SK-N-SH treated with all-trans-retinoic acid at 6 μM for 48 hours (cell line): ENCODE measurements around the gene COL4A5.

Experiments
- ATAC-seq: fragments of 200-7000 bp; cut with Tn5 transposase; 3 replicates; pipeline ENCODE4 v1.9.1; 2020; ENCODE audit warnings: mild to moderate bottlenecking, moderate library complexity
- ARNTL ChIP-seq: fragments of 450-650 bp; formaldehyde crosslinking; IDR thresholded peaks from 2 replicates; pipeline ENCODE4 v1.5.0; 2020; ENCODE audit warnings: low read depth, mild to moderate bottlenecking, moderate library complexity, borderline replicate concordance
- BACH2 ChIP-seq: fragments of 250-450 bp; sonication (Bioruptor Pico); IDR thresholded peaks from 2 replicates; pipeline ENCODE4 v1.9.0; 2021; ENCODE audit warnings: mild to moderate bottlenecking, borderline replicate concordance
- CREB5 ChIP-seq: fragments of 250-450 bp; sonication (Bioruptor Pico); IDR thresholded peaks from 2 replicates; pipeline ENCODE4 v1.5.1; 2020; ENCODE audit warnings: low read depth, mild to moderate bottlenecking, moderate library complexity
- CSDC2 ChIP-seq: fragments of 250-450 bp; sonication (Bioruptor Pico); IDR thresholded peaks from 2 replicates; pipeline ENCODE4 v1.5.0; 2020; ENCODE audit warnings: mild to moderate bottlenecking, moderate library complexity
- CSRNP3 ChIP-seq: fragments of 250-450 bp; sonication (Bioruptor Pico); IDR thresholded peaks from 2 replicates; pipeline ENCODE4 v1.5.1; 2021; ENCODE audit warnings: mild to moderate bottlenecking, moderate library complexity
- ESRRG ChIP-seq: fragments of 250-450 bp; sonication (Bioruptor Pico); IDR thresholded peaks from 2 replicates; pipeline ENCODE4 v1.6.1; 2021; ENCODE audit warnings: mild to moderate bottlenecking
- GLIS3 ChIP-seq: fragments of 250-450 bp; sonication (Bioruptor Pico); IDR thresholded peaks from 2 replicates; pipeline ENCODE4 v1.5.0; 2020; ENCODE audit warnings: mild to moderate bottlenecking, moderate library complexity
- OSR1 ChIP-seq: fragments of 250-450 bp; sonication (Bioruptor Pico); IDR thresholded peaks from 2 replicates; pipeline ENCODE4 v1.8.0; 2022; ENCODE audit warnings: moderate library complexity, mild to moderate bottlenecking, inconsistent platforms
- PPARA ChIP-seq: fragments of 250-450 bp; sonication (Bioruptor Pico); IDR thresholded peaks from 2 replicates; pipeline ENCODE4 v1.5.0; 2020; ENCODE audit warnings: mild to moderate bottlenecking, borderline replicate concordance
- SNAI2 ChIP-seq: fragments of 250-450 bp; sonication (Bioruptor Pico); IDR thresholded peaks from 2 replicates; pipeline ENCODE4 v1.5.0; 2020; ENCODE audit warnings: mild to moderate bottlenecking, moderate library complexity
- TCF4 ChIP-seq: fragments of 250-450 bp; sonication (Bioruptor Pico); IDR thresholded peaks from 2 replicates; pipeline ENCODE4 v1.8.0; 2021; ENCODE audit warnings: mild to moderate bottlenecking, moderate library complexity, borderline replicate concordance
- TOX ChIP-seq: fragments of 250-450 bp; sonication (Bioruptor Pico); IDR thresholded peaks from 2 replicates; pipeline ENCODE4 v1.8.0; 2021; ENCODE audit warnings: mild to moderate bottlenecking, moderate library complexity, borderline replicate concordance
- TSHZ2 ChIP-seq: fragments of 250-450 bp; sonication (Bioruptor Pico); IDR thresholded peaks from 2 replicates; pipeline ENCODE4 v1.5.0; 2020; ENCODE audit warnings: mild to moderate bottlenecking, moderate library complexity
- ZFP30 ChIP-seq: fragments of 450-650 bp; formaldehyde crosslinking; IDR thresholded peaks from 2 replicates; pipeline ENCODE4 v1.5.0; 2022; ENCODE audit warnings: mild to moderate bottlenecking, moderate library complexity
- ZNF565 ChIP-seq: fragments of 450-650 bp; formaldehyde crosslinking; conservative IDR thresholded peaks from 2 replicates; pipeline ENCODE4 v1.5.0; 2020; ENCODE audit warnings: low read depth, mild to moderate bottlenecking, moderate library complexity
- ZNF8 ChIP-seq: fragments of 450-650 bp; formaldehyde crosslinking; IDR thresholded peaks from 2 replicates; pipeline ENCODE4 v1.5.0; 2020; ENCODE audit warnings: mild to moderate bottlenecking, moderate library complexity
- TF ChIP-seq, protein P1 (sequence below): fragments of 250-450 bp; sonication (Bioruptor Pico); IDR thresholded peaks from 2 replicates; pipeline ENCODE4 v1.8.0; 2020; ENCODE audit warnings: mild to moderate bottlenecking, moderate library complexity, borderline replicate concordance
- TF ChIP-seq, protein P2 (sequence below): fragments of 250-450 bp; sonication (Bioruptor Pico); IDR thresholded peaks from 2 replicates; pipeline ENCODE4 v1.8.0; 2021; ENCODE audit warnings: low read depth, mild to moderate bottlenecking, moderate library complexity, borderline replicate concordance

COL4A5 gene

DNA sequence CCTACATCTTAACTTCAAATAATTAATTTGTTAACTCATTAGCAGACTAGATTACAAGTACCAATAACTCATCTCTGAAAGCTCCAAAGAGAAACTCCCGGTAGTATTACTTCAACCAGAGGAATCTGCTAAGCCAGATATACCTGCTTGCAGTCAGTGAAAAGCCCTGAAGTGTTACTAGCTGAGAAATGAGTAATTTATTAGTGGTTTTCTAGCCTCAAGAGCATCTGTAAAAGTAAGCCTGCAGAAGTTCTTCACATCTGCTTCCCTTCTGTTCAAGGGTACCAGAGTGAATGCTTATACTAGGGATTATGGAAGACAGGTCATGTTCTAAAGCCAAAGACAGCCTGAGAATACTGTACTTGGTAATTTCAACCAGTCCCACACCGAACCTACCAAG, 262.0 kb downstream of the COL4A5 start:
- ATAC-seq = no peak
- TF ChIP-seq TOX (CRISPR knock-in tag) (no peak), PPARA (CRISPR knock-in tag) (no peak), TCF4 (CRISPR knock-in tag) (no peak), ZNF565 (CRISPR knock-in tag) (no peak), CSRNP3 (CRISPR knock-in tag) (no peak), ARNTL (CRISPR knock-in tag) (no peak), OSR1 (CRISPR knock-in tag) (no peak), CSDC2 (CRISPR knock-in tag) (no peak), SNAI2 (CRISPR knock-in tag) (no peak), ZNF8 (CRISPR knock-in tag) (no peak), ESRRG (no peak), TSHZ2 (CRISPR knock-in tag) (no peak), GLIS3 (CRISPR knock-in tag) (no peak), CREB5 (CRISPR knock-in tag) (no peak)

GRCh38 chrX:108702530-108702929, 262.9 kb downstream of the COL4A5 start:
- ATAC-seq = no peak
- no peak for TF ChIP-seq TOX (CRISPR knock-in tag)
- no peak for TF ChIP-seq SNAI2 (CRISPR knock-in tag)
- TF ChIP-seq, protein P1, sequence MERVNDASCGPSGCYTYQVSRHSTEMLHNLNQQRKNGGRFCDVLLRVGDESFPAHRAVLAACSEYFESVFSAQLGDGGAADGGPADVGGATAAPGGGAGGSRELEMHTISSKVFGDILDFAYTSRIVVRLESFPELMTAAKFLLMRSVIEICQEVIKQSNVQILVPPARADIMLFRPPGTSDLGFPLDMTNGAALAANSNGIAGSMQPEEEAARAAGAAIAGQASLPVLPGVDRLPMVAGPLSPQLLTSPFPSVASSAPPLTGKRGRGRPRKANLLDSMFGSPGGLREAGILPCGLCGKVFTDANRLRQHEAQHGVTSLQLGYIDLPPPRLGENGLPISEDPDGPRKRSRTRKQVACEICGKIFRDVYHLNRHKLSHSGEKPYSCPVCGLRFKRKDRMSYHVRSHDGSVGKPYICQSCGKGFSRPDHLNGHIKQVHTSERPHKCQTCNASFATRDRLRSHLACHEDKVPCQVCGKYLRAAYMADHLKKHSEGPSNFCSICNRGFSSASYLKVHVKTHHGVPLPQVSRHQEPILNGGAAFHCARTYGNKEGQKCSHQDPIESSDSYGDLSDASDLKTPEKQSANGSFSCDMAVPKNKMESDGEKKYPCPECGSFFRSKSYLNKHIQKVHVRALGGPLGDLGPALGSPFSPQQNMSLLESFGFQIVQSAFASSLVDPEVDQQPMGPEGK = no peak
- no peak for TF ChIP-seq CREB5 (CRISPR knock-in tag)
- TF ChIP-seq ZNF565 (CRISPR knock-in tag) = no peak
- no peak for TF ChIP-seq ZNF8 (CRISPR knock-in tag)
- TF ChIP-seq TCF4 (CRISPR knock-in tag) = no peak
- TF ChIP-seq, protein P2, sequence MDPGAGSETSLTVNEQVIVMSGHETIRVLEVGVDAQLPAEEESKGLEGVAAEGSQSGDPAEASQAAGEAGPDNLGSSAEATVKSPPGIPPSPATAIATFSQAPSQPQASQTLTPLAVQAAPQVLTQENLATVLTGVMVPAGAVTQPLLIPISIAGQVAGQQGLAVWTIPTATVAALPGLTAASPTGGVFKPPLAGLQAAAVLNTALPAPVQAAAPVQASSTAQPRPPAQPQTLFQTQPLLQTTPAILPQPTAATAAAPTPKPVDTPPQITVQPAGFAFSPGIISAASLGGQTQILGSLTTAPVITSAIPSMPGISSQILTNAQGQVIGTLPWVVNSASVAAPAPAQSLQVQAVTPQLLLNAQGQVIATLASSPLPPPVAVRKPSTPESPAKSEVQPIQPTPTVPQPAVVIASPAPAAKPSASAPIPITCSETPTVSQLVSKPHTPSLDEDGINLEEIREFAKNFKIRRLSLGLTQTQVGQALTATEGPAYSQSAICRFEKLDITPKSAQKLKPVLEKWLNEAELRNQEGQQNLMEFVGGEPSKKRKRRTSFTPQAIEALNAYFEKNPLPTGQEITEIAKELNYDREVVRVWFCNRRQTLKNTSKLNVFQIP = no peak
- no peak for TF ChIP-seq ZFP30 (CRISPR knock-in tag)
- no peak for TF ChIP-seq CSDC2 (CRISPR knock-in tag)
- TF ChIP-seq BACH2 = no peak

GRCh38 chrX:108704839-108705238, 265.2 kb downstream of the COL4A5 start:
- no peak for ATAC-seq
- TF ChIP-seq TCF4 (CRISPR knock-in tag) = no peak
